ENCODE data around the gene PARD3B. TPM values are rescaled to one million over a fixed set of nuclear protein-coding genes. Genes with fewer than 3 reads are reported as not detected.

Gene PARD3B
- total RNA-seq, 1 experiment from 2014 or later: 2.0 TPM

DNA sequence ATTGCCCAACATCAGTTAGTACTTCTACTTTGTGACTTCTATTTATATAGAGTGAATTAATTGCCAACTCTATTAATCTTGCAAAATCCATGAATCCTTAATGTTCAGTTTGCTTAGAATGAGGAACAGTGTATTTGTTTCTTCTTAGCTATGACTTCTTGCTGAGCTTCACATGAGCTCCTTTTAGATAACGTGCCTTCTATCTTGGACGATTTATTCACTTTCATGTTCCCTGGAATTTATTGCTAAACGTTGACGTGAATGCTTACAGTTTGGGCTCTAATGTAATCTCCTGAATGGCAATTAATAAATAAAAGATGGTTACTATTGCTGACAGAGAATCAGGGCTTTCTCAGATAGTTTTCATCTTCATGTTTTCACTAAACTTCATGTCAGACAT is 752.6 kb downstream of the PARD3B start (continued):
- TF ChIP-seq, protein P1, sequence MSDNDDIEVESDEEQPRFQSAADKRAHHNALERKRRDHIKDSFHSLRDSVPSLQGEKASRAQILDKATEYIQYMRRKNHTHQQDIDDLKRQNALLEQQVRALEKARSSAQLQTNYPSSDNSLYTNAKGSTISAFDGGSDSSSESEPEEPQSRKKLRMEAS (IDR thresholded peaks at IDR 0.05): no peak
- no peak for TF ChIP-seq EZH2 (IDR thresholded peaks at IDR 0.05)
- no peak for TF ChIP-seq RAD21 (IDR thresholded peaks at IDR 0.05; ENCODE audit: low read depth)
- TF ChIP-seq EZH2phosphoT487 (IDR thresholded peaks at IDR 0.05; ENCODE audit: borderline replicate concordance): no peak
- no peak for TF ChIP-seq POLR2AphosphoS5 (IDR thresholded peaks at IDR 0.05; ENCODE audit: low read depth, low read length)

DNA sequence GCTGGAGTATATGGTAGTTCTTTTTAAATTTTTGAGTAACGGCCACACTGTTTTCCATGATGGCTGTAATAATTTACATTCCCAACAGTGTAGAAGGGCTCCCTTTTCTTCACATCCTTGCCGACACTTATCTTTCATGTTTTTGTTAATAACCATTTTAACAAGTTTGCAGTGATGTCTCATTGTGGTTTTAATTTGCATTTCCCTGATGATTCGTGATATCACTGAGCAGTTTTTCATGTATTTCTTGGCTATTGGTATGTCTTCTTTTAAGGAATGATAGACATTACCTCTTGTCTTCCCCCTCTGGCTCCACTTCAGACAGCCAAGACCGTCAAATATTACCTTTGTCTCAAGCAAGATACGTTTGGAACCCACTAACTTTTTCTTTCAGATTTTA is 765.9 kb downstream of the PARD3B start:
- POLR2A ChIA-PET: no interaction called here
- H3K4me1 ChIP-seq (ENCODE audit: control insufficient read depth in 1 of 2, insufficient read depth in 2 of 2, low read length in 2 of 2): no peaks in the 10 kb centered on the region
- no peak overlapping the region for H3K4me3 ChIP-seq (replicated peaks in 1 of 2; ENCODE audit: low read depth in 1 of 2, low read length in 2 of 2)
- no peak overlapping the region for H3K27ac ChIP-seq (ENCODE audit: low read depth, low read length)
- intact Hi-C loops (cut with micrococcal nuclease): no loop called here
- H3K9me2 ChIP-seq (ENCODE audit: insufficient read depth): no peaks in the 10 kb centered on the region
- no peak for TF ChIP-seq YY1 (IDR thresholded peaks at IDR 0.05; ENCODE audit: extremely low read depth, insufficient replicate concordance, low read depth, low read length)
- no peak for TF ChIP-seq POLR2A (IDR thresholded peaks at IDR 0.05; ENCODE audit: borderline replicate concordance, extremely low read depth, insufficient read depth, insufficient read length)
- no peak for TF ChIP-seq CEBPB (IDR thresholded peaks at IDR 0.05; ENCODE audit: low read depth)
- no peak for TF ChIP-seq FOSL1 (IDR thresholded peaks at IDR 0.05; ENCODE audit: low read depth)
- TF ChIP-seq, protein P1 (IDR thresholded peaks at IDR 0.05): no peak
- no peak for TF ChIP-seq SP1 (IDR thresholded peaks at IDR 0.05; ENCODE audit: low read depth)
- no peak for TF ChIP-seq ZFX (IDR thresholded peaks at IDR 0.05)
- TF ChIP-seq, protein P2, sequence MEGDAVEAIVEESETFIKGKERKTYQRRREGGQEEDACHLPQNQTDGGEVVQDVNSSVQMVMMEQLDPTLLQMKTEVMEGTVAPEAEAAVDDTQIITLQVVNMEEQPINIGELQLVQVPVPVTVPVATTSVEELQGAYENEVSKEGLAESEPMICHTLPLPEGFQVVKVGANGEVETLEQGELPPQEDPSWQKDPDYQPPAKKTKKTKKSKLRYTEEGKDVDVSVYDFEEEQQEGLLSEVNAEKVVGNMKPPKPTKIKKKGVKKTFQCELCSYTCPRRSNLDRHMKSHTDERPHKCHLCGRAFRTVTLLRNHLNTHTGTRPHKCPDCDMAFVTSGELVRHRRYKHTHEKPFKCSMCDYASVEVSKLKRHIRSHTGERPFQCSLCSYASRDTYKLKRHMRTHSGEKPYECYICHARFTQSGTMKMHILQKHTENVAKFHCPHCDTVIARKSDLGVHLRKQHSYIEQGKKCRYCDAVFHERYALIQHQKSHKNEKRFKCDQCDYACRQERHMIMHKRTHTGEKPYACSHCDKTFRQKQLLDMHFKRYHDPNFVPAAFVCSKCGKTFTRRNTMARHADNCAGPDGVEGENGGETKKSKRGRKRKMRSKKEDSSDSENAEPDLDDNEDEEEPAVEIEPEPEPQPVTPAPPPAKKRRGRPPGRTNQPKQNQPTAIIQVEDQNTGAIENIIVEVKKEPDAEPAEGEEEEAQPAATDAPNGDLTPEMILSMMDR (IDR thresholded peaks at IDR 0.05 in 2 of 3, conservative IDR thresholded peaks at IDR 0.05 in 1 of 3; ENCODE audit: borderline replicate concordance in 1 of 3, insufficient read depth in 1 of 3, low read depth in 2 of 3, low read length in 2 of 3): no peak
- no peak overlapping the region for H3K4me2 ChIP-seq (ENCODE audit: low read length)
- RAD21 ChIA-PET (ENCODE audit: low non-redundant PET in 1 of 2, low total read pairs in 2 of 2, uncharacterized antibody in 2 of 2, unreplicated experiment in 2 of 2): no interaction called here
- DNase-seq (ENCODE audit: low read depth, low spot score) (no peak), ATAC-seq (no peak)
- H4K20me1 ChIP-seq (ENCODE audit: insufficient read depth): no peaks in the 10 kb centered on the region
- H2AFZ ChIP-seq (ENCODE audit: low read depth, low read length, poor library complexity, severe bottlenecking): no peak overlapping the region
- no peak overlapping the region for H3K9ac ChIP-seq (ENCODE audit: low read length)
- BruUV-seq (replicated peaks): no TSS peak
- no peaks in the 10 kb centered on the region for H3K9me3 ChIP-seq (ENCODE audit: control insufficient read depth in 1 of 2, insufficient read depth in 1 of 2, low read depth in 1 of 2, low read length in 2 of 2)
- H3K79me2 ChIP-seq (ENCODE audit: insufficient read depth, low read length): no peaks in the 10 kb centered on the region
- no peaks in the 10 kb centered on the region for H3K27me3 ChIP-seq (ENCODE audit: insufficient read depth, low read length)
- H3K36me3 ChIP-seq (ENCODE audit: control insufficient read depth in 1 of 2, insufficient read depth in 2 of 2, low read length in 2 of 2): no peaks in the 10 kb centered on the region
- CTCF ChIA-PET: no interaction called here
